GM12878 (cell line): Measurements from ENCODE around the gene YTHDF1. TPM values are rescaled to one million over a fixed set of nuclear protein-coding genes. Genes with fewer than 3 reads are reported as not detected.

Experiments
- ATAC-seq: fragments of 200-7000 bp; cut with Tn5 transposase; 3 replicates; pipeline ENCODE4 v1.9.1; 2020; ENCODE audit warnings: mild to moderate bottlenecking, moderate library complexity
- BruUV-seq: library from RNA; stranded (reverse); fragments of 400-500 nt; replicated peaks from 2 replicates; lab custom pipeline; 2021; lab: Mats Ljungman, UMichigan
- CTCF ChIA-PET: fragments of 300-600 bp; sonication (Branson Sonifier 250); formaldehyde crosslinking; extraction: SDS; loops from one replicate; lab custom pipeline; 2021; ENCODE audit warnings: inconsistent platforms; lab: Yijun Ruan, JAX
- POLR2A ChIA-PET: fragments of 350-600 bp; formaldehyde crosslinking; extraction: SDS; loops from one replicate; lab custom pipeline; 2021; ENCODE audit warnings: inconsistent platforms; lab: Charles Lee
- RAD21 ChIA-PET: fragments of 300-600 bp; sonication (Branson Sonifier 250); formaldehyde crosslinking; loops from one replicate; lab custom pipeline; 2023; ENCODE audit warnings: antibody characterized with exemption; ENCODE audit not compliant: unreplicated experiment; lab: Charles Lee
- SMC1A ChIA-PET: fragments of 300-600 bp; sonication (Branson Sonifier 250); formaldehyde crosslinking; loops from one replicate; lab custom pipeline; 2023; ENCODE audit not compliant: unreplicated experiment, uncharacterized antibody; lab: Charles Lee
- DNase-seq: peaks from one replicate; pipeline ENCODE4 v3.0.0-alpha.2; 2011; ENCODE audit warnings: low read depth, low spot score
- FAIRE-seq: peaks from 3 replicates; lab custom pipeline; 2011; peaks lifted over from hg19 to GRCh38; lab: Jason Lieb, UNC
- H2AFZ ChIP-seq: 2 replicates; pipeline ENCODE4 v1.6.0; 2011; ENCODE audit warnings: low read depth, low read length, control low read depth; ENCODE audit not compliant: control insufficient read depth
- H3K27ac ChIP-seq: 2 replicates; pipeline ENCODE4 v1.5.1; 2011; ENCODE audit warnings: control low read depth; ENCODE audit not compliant: control insufficient read depth, insufficient read depth
- H3K27me3 ChIP-seq, 2 experiments: replicated peaks in 1 of 2; 2 replicates each; pipeline versions ENCODE4 v1.6.0 to v1.6.1; 2011; ENCODE audit warnings: low read length in 1 of 2; ENCODE audit not compliant: control insufficient read depth in 2 of 2, insufficient read depth in 2 of 2
- H3K36me3 ChIP-seq, 2 experiments: 2 replicates each; pipeline ENCODE4 v1.5.1; 2011; ENCODE audit warnings: low read length in 1 of 2; ENCODE audit not compliant: control insufficient read depth in 2 of 2, insufficient read depth in 2 of 2
- H3K4me1 ChIP-seq: 2 replicates; pipeline ENCODE4 v1.6.1; 2011; ENCODE audit warnings: mild to moderate bottlenecking, low read length, moderate library complexity, mixed read lengths; ENCODE audit not compliant: control insufficient read depth, insufficient read depth
- H3K4me2 ChIP-seq: 2 replicates; pipeline ENCODE4 v1.6.0; 2011; ENCODE audit warnings: control low read depth; ENCODE audit not compliant: control insufficient read depth, insufficient read depth
- H3K4me3 ChIP-seq: fragments of 200-600 bp; sonication (generic); 2 replicates; pipeline ENCODE4 v1.5.1; 2016
- H3K79me2 ChIP-seq: 2 replicates; pipeline ENCODE4 v1.6.0; 2011; ENCODE audit warnings: low read length; ENCODE audit not compliant: control insufficient read depth, insufficient read depth
- H3K9ac ChIP-seq: 2 replicates; pipeline ENCODE4 v1.8.0; 2011; ENCODE audit warnings: low read length, control low read depth, mixed read lengths; ENCODE audit not compliant: control insufficient read depth, insufficient read depth
- H3K9me3 ChIP-seq: replicated peaks from 3 replicates; pipeline ENCODE4 v1.5.1; 2011; ENCODE audit warnings: mild to moderate bottlenecking, low read length; ENCODE audit not compliant: control insufficient read depth, insufficient read depth
- H4K20me1 ChIP-seq: 2 replicates; pipeline ENCODE4 v1.6.0; 2011; ENCODE audit not compliant: control insufficient read depth, insufficient read depth
- GABPA ChIP-seq: IDR thresholded peaks from 2 replicates; pipeline ENCODE4 v1.6.1; 2014; ENCODE audit warnings: antibody characterized with exemption, low read depth, mild to moderate bottlenecking, inconsistent platforms
- NFYA ChIP-seq: IDR thresholded peaks from 2 replicates; pipeline ENCODE4 v1.6.1; 2011; ENCODE audit warnings: low read depth, mild to moderate bottlenecking, low read length, improper control_type of control experiment, borderline replicate concordance
- PAX5 ChIP-seq: IDR thresholded peaks from 2 replicates; pipeline ENCODE4 v1.6.1; 2011; ENCODE audit warnings: low read depth, low read length, borderline replicate concordance
- TARDBP ChIP-seq: IDR thresholded peaks from 2 replicates; pipeline ENCODE4 v1.6.1; 2016; ENCODE audit warnings: borderline replicate concordance
- WGBS: methylation state at CpG from one replicate; pipeline ENCODE4 v1.1.6; 2016; ENCODE audit warnings: low lambda C conversion rate; ENCODE audit not compliant: insufficient replicate concordance, insufficient coverage; ENCODE audit errors: missing lambda C conversion rate; 5-methylcytosine and 5-hydroxymethylcytosine counted together
- in situ Hi-C: fragments of 300-500 bp; cut with MboI; formaldehyde crosslinking; loops from 9 replicates; pipeline ENCODE4 v1.14.3; 2018; ENCODE audit warnings: mixed read lengths
- intact Hi-C: fragments of 100-400 bp; cut with micrococcal nuclease; formaldehyde crosslinking; loops from one replicate; pipeline ENCODE4 v1.14.2; 2022; ENCODE audit not compliant: unreplicated experiment
- polyA plus RNA-seq, 11 experiments: library from polyadenylated mRNA; depleted of rRNA in 4 of 11; unstranded in 6 of 11; stranded (reverse) in 5 of 11; fragments of >200 nt; fragmentation: Nextera tagmentation in 4 of 11; fragmentation: Illumina TruSeq in 1 of 11; extraction: Ambion mirVana in 4 of 11; extraction: Trizol in 1 of 11; gene quantifications; 1 replicate in 1 of 11; 2 replicates in 10 of 11; pipeline versions ENCODE4 v1.2.1 to v1.2.3, GENCODE V29; 2011 to 2016; ENCODE audit warnings: inconsistent platforms in 2 of 11, missing spikeins in 2 of 11, low read depth in 1 of 11
- total RNA-seq, 4 experiments: library from RNA; depleted of rRNA in 3 of 4; stranded (reverse); fragments of >200 nt in 3 of 4; fragmentation: Illumina TruSeq in 1 of 4; extraction: Trizol in 1 of 4; gene quantifications; 2 replicates each; pipeline versions ENCODE4 v1.2.1 to v1.2.3, GENCODE V29; 2013 to 2021
- TF ChIP-seq, protein P1 (sequence below): IDR thresholded peaks from 2 replicates; pipeline ENCODE4 v1.6.1; 2011; ENCODE audit warnings: borderline replicate concordance, low read depth, mild to moderate bottlenecking, moderate library complexity, mixed read lengths, low read length; ENCODE audit not compliant: insufficient read depth; ENCODE audit errors: extremely low read length
- TF ChIP-seq, protein P2 (sequence below), 3 experiments: IDR thresholded peaks in 2 of 3; conservative IDR thresholded peaks in 1 of 3; 2 replicates each; pipeline ENCODE4 v1.5.1; 2011; ENCODE audit warnings: low read depth in 3 of 3, low read length in 3 of 3, mild to moderate bottlenecking in 3 of 3, control low read depth in 2 of 3, moderate library complexity in 2 of 3, inconsistent platforms in 1 of 3, mixed read lengths in 1 of 3; ENCODE audit not compliant: control insufficient read depth in 2 of 3, insufficient read depth in 1 of 3; ENCODE audit errors: extremely low read depth in 1 of 3

The YTHDF1 gene
- total and polyA plus RNA-seq, 10 of the 15 experiments (the other 5 are each of a cell fraction or from before 2014, with no cell fraction given) = 4.6 to 37.8 (median 20.5) TPM

DNA sequence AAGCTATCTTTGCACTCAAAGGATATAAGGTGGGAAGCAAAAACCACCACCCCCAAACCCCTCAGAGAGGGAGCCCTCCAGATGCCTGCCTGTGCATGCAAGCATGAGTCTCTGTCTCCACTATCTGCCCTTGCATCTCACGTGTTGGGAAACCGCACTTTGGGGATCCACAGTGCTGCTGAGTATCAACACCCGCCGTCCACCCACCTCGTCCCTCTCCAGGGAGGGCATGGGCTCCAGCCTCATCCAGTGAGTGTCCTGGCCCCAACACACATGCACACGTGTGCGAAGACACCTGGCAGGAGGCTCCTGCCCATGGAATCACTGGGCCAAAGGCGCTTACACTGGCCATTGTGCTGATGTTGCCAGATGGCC lies 3.5 kb upstream of the YTHDF1 start (continued):
- TF ChIP-seq GABPA (no peak), NFYA (no peak), PAX5 (no peak)
- TF ChIP-seq, protein P1, sequence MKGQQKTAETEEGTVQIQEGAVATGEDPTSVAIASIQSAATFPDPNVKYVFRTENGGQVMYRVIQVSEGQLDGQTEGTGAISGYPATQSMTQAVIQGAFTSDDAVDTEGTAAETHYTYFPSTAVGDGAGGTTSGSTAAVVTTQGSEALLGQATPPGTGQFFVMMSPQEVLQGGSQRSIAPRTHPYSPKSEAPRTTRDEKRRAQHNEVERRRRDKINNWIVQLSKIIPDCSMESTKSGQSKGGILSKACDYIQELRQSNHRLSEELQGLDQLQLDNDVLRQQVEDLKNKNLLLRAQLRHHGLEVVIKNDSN = no peak

DNA sequence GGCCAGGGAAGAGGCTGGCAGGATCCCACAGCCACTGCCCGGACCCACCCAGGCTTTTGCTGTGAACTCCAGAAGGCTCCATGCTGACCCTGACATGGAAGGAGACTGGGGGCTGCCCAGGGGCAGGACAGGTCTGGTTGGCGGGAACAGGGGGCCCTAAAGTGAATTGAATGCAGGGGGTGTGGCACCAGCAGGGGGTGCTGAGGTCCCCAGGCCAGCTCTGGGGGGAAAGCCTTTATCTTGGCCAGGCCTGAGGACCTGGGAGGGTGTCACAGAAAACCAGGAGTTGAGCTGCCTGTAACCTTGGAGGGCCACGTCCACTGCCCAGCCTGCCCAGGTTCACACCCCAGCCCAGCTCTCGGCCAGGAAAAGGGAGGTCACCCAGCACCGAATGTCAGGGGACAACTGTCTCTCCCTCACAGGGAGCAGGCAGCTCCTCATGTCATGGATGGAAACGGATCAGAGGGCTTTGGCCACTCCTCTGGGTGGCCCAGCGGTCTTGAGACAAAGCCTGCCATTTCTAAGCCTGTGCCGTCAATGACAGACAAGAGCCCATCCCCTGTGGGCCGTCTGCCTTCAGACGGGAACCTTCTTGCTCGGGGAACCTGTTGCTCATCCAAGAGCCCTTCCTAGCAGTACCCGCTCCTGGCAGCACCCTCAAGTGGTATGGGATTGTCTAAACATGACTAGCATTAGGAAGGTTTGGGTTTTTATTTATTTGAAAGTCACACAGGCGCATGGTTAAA lies 2.9 kb upstream of the YTHDF1 start:
- no peak overlapping the region for H2AFZ ChIP-seq
- H3K36me3 ChIP-seq = no peaks in the 10 kb centered on the region
- TF ChIP-seq TARDBP = no peak
- TF ChIP-seq, protein P2, sequence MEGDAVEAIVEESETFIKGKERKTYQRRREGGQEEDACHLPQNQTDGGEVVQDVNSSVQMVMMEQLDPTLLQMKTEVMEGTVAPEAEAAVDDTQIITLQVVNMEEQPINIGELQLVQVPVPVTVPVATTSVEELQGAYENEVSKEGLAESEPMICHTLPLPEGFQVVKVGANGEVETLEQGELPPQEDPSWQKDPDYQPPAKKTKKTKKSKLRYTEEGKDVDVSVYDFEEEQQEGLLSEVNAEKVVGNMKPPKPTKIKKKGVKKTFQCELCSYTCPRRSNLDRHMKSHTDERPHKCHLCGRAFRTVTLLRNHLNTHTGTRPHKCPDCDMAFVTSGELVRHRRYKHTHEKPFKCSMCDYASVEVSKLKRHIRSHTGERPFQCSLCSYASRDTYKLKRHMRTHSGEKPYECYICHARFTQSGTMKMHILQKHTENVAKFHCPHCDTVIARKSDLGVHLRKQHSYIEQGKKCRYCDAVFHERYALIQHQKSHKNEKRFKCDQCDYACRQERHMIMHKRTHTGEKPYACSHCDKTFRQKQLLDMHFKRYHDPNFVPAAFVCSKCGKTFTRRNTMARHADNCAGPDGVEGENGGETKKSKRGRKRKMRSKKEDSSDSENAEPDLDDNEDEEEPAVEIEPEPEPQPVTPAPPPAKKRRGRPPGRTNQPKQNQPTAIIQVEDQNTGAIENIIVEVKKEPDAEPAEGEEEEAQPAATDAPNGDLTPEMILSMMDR (IDR thresholded peaks at IDR 0.05 in 2 of 3, conservative IDR thresholded peaks at IDR 0.05 in 1 of 3; ENCODE audit: control insufficient read depth in 2 of 3, extremely low read depth in 1 of 3, insufficient read depth in 1 of 3, low read depth in 3 of 3, low read length in 3 of 3) = 0 out of 6 replicates have a peak, but pooled peaks of 1 of the 3 experiments have one; percentile 19
- peaks cover 0 to 7% of the 10 kb centered on the region in 2 experiments; a peak in 2 of 4 replicates for H3K27me3 ChIP-seq
- FAIRE-seq (no peak), DNase-seq (no peak), ATAC-seq (no peak)
- no peak overlapping the region for H3K4me2 ChIP-seq
- POLR2A ChIA-PET = no interaction called here
- SMC1A ChIA-PET = no interaction called here
- no peak overlapping the region for H3K4me3 ChIP-seq
- 52% methylated on average over 13 of the region's 13 CpGs for WGBS
- BruUV-seq = no TSS peak
- H4K20me1 ChIP-seq = peaks cover 3% of the 10 kb centered on the region; the same call in 1 of the 2 replicates
- intact Hi-C loops (no loop called here), in situ Hi-C loops (no loop called here)
- H3K9me3 ChIP-seq = no peaks in the 10 kb centered on the region
- no peak overlapping the region for H3K9ac ChIP-seq
- peaks cover 15% of the 10 kb centered on the region for H3K4me1 ChIP-seq
- RAD21 ChIA-PET = no interaction called here
- H3K79me2 ChIP-seq = peaks cover 18% of the 10 kb centered on the region
- CTCF ChIA-PET = interaction anchor here (1.0 kb wide), 1 partner anchor 32 kb away, joined by 3 read pairs; no protein-coding TSS in a partner anchor
- no peak overlapping the region for H3K27ac ChIP-seq
